Vagina (tissue), 2 donors: ENCODE measurements around the gene BCL3. TPM values are rescaled to one million over a fixed set of nuclear protein-coding genes. Genes with fewer than 3 reads are reported as not detected.

Source experiments
- DNase-seq, 2 donors: peaks; one replicate each; pipeline ENCODE4 v3.0.0-alpha.2; 2017; ENCODE audit errors: extremely low spot score in 2 of 2
- H3K27ac ChIP-seq: fragments of 200-600 bp; sonication (generic); one replicate; pipeline ENCODE4 v1.5.1; 2019
- H3K27me3 ChIP-seq: fragments of 200-600 bp; sonication (generic); one replicate; pipeline ENCODE4 v1.5.1; 2019
- H3K36me3 ChIP-seq, 2 donors: fragments of 200-600 bp; sonication (generic); one replicate each; pipeline ENCODE4 v1.5.1; 2017 to 2019
- H3K4me1 ChIP-seq: fragments of 200-600 bp; sonication (generic); one replicate; pipeline ENCODE4 v1.5.1; 2019
- H3K4me3 ChIP-seq, 2 donors: fragments of 200-600 bp; sonication (generic); 1 replicate in 1 of 2; 2 replicates in 1 of 2; pipeline ENCODE4 v1.5.1; 2016 to 2019
- H3K9me3 ChIP-seq: fragments of 200-600 bp; sonication (generic); one replicate; pipeline ENCODE4 v1.5.1; 2019
- CTCF ChIP-seq, 3 experiments: fragments of 450-650 bp in 2 of 3; fragments of 200-600 bp in 1 of 3; sonication (generic) in 1 of 3; IDR thresholded peaks; one replicate each; pipeline ENCODE4 v1.5.1; 2017 to 2019; ENCODE audit warnings: antibody characterized with exemption in 3 of 3, mild to moderate bottlenecking in 2 of 3, moderate library complexity in 2 of 3
- POLR2A ChIP-seq, 2 donors: fragments of 450-650 bp; IDR thresholded peaks; one replicate each; pipeline ENCODE4 v1.6.1; 2017; ENCODE audit warnings: antibody characterized with exemption in 2 of 2, mild to moderate bottlenecking in 2 of 2, moderate library complexity in 2 of 2
- POLR2AphosphoS5 ChIP-seq, 2 donors: sonication (generic); formaldehyde crosslinking; IDR thresholded peaks; one replicate each; pipeline ENCODE4 v1.9.0; 2017; ENCODE audit warnings: antibody characterized with exemption in 2 of 2, mild to moderate bottlenecking in 2 of 2, low read depth in 1 of 2; ENCODE audit not compliant: insufficient read depth in 1 of 2
- intact Hi-C: fragments of 100-400 bp; cut with DNase I; formaldehyde crosslinking; loops from one replicate; pipeline ENCODE4 v1.15.1; 2023
- total RNA-seq: library from RNA; depleted of rRNA; stranded (reverse); fragments of >200 nt; gene quantifications from one replicate; pipeline ENCODE4 v1.2.3, GENCODE V29; 2016

BCL3 gene
- total RNA-seq, 1 donor from 2014 or later, result 86.9 TPM

- no peak for DNase-seq
- H3K4me1 ChIP-seq, result peaks cover 30% of the 10 kb centered on the region
- no peaks in the 10 kb centered on the region for H3K36me3 ChIP-seq
- H3K27me3 ChIP-seq, result no peaks in the 10 kb centered on the region
- no peak overlapping the region for H3K4me3 ChIP-seq
- intact Hi-C loops, result loop anchor here (5.0 to 10.0 kb wide), 2 partner anchors 35 to 122 kb away; partner anchors contain the start of gene NECTIN2
- no peaks in the 10 kb centered on the region for H3K9me3 ChIP-seq
- H3K27ac ChIP-seq, result peak overlapping the region; percentile 6
- no peak for TF ChIP-seq POLR2AphosphoS5 (IDR thresholded peaks at IDR 0.05; ENCODE audit: insufficient read depth in 1 of 2, low read depth in 1 of 2)
- TF ChIP-seq POLR2A (IDR thresholded peaks at IDR 0.05), result no peak
- no peak for TF ChIP-seq CTCF (IDR thresholded peaks at IDR 0.05)
Measured at GRCh38 chr19:44722131-44723121, 26.1 kb upstream of the BCL3 start.

DNA sequence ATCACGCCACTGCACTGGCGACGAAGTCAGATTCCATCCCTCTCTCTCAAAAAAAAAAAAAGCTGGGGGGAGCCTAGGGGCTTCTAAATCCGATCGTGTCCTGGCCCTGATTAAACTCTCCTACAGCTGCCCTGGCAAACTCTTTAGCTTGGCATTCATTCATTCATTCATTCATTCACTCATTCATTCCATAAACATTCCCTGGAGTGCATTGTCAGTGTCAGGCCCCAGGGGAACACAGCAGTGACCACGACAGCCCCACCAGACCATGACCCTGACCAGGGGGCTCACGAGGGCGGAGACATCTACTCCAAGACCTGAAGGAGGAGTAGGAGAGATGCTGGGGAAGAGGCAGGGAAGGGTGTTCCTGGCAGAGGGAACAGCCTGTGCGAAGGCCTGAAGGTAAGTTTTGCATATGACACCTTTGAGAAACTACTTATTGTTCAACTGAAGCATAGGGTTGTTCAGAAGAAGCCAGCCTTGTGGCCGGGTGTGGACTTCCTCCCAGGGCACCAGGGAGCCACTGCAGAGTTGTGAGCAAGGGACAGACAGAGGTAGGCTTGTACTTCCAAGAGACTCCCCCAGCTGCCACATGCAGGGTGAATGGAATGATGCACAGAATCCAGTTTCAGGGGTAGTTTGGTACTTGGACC is 25.1 kb upstream of the BCL3 start:
- Histone ChIP-seq H3K9me3 (no peaks in the 10 kb centered on the region), H3K36me3 (no peaks in the 10 kb centered on the region), H3K4me3 (no peak overlapping the region), H3K4me1 (peaks cover 20% of the 10 kb centered on the region), H3K27me3 (no peaks in the 10 kb centered on the region), H3K27ac (no peak overlapping the region)
- TF ChIP-seq POLR2A (IDR thresholded peaks at IDR 0.05) (no peak), CTCF (IDR thresholded peaks at IDR 0.05) (no peak), POLR2AphosphoS5 (IDR thresholded peaks at IDR 0.05; ENCODE audit: insufficient read depth in 1 of 2, low read depth in 1 of 2) (no peak)
- intact Hi-C loops, result loop anchor here (5.0 to 10.0 kb wide), 2 partner anchors 34 to 121 kb away; partner anchors contain the start of gene NECTIN2
- no peak for DNase-seq

GRCh38 chr19:44723952-44724319 is 24.6 kb upstream of the BCL3 start:
- DNase-seq, result no peak
- Histone ChIP-seq H3K4me1 (peaks cover 15% of the 10 kb centered on the region), H3K4me3 (no peak overlapping the region), H3K36me3 (no peaks in the 10 kb centered on the region), H3K9me3 (no peaks in the 10 kb centered on the region), H3K27ac (no peak overlapping the region), H3K27me3 (no peaks in the 10 kb centered on the region)
- TF ChIP-seq POLR2A (IDR thresholded peaks at IDR 0.05) (no peak), CTCF (IDR thresholded peaks at IDR 0.05) (peak; percentile 82 to 98 (median 97)), POLR2AphosphoS5 (IDR thresholded peaks at IDR 0.05; ENCODE audit: insufficient read depth in 1 of 2, low read depth in 1 of 2) (peak; percentile 30 to 50)
- intact Hi-C loops, result loop anchor here (2.0 to 10.0 kb wide), 3 partner anchors 33 to 121 kb away; partner anchors contain the start of gene NECTIN2

GRCh38 chr19:44725251-44725650 is 23.3 kb upstream of the BCL3 start:
- TF ChIP-seq CTCF (IDR thresholded peaks at IDR 0.05) (no peak), POLR2AphosphoS5 (IDR thresholded peaks at IDR 0.05; ENCODE audit: insufficient read depth in 1 of 2, low read depth in 1 of 2) (no peak), POLR2A (IDR thresholded peaks at IDR 0.05) (no peak)
- Histone ChIP-seq H3K4me1 (peaks cover 9% of the 10 kb centered on the region), H3K27ac (no peak overlapping the region), H3K4me3 (no peak overlapping the region), H3K27me3 (no peaks in the 10 kb centered on the region), H3K9me3 (no peaks in the 10 kb centered on the region), H3K36me3 (no peaks in the 10 kb centered on the region)
- intact Hi-C loops, result loop anchor here (2.0 to 10.0 kb wide), 2 partner anchors 46 to 120 kb away; partner anchors contain the start of gene NECTIN2
- no peak for DNase-seq
